ENCODE data around the gene STAMBP. TPM values are rescaled to one million over a fixed set of nuclear protein-coding genes. Genes with fewer than 3 reads are reported as not detected.

STAMBP gene
- polyA plus RNA-seq, 1 experiment = 48.4 TPM

DNA sequence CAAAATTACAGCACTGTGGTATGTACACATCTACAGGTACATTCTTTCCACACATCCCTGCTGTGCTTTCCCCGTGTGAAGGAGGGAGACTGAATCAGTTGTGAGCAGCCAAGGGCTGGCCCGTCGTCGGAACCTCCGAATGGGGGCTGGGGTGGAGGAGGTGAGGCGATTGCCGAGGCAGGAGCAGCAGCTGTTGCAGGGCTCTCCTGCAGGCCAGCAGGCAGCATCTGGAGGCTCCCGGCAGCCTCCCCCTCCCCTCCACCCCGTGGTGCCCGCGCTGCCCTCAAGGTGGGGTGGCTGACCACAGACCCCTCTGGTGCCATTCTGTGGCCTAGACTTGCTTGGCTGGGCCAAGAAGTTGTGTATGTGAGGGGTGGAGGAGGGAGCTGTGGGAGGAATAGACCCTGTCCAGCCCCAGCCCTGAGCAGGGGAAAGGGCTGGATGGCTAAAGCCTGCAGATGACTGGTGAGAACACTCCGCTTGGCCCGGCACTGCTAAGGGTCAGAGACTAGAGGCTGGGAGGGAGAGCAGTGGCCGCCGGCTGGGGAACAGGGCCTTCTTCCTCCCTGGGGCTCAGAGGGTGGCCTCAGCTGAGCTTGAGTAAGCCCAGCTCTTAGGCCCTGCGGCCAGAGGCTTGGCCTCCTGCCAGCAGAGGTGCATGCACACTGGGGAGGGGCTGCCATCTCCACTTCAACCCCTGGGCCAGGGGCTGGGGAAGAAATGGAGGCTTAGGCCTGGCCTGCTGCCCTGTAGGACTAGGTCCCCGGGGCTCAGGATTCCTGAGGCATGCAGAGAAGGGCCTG, 7.6 kb downstream of the STAMBP start:
- H3K27me3 ChIP-seq (ENCODE audit: control insufficient read depth, insufficient read depth, low read length) = no peaks in the 10 kb centered on the region
- peaks cover 3% of the 10 kb centered on the region for H3K36me3 ChIP-seq (ENCODE audit: control insufficient read depth, insufficient read depth, low read length)

DNA sequence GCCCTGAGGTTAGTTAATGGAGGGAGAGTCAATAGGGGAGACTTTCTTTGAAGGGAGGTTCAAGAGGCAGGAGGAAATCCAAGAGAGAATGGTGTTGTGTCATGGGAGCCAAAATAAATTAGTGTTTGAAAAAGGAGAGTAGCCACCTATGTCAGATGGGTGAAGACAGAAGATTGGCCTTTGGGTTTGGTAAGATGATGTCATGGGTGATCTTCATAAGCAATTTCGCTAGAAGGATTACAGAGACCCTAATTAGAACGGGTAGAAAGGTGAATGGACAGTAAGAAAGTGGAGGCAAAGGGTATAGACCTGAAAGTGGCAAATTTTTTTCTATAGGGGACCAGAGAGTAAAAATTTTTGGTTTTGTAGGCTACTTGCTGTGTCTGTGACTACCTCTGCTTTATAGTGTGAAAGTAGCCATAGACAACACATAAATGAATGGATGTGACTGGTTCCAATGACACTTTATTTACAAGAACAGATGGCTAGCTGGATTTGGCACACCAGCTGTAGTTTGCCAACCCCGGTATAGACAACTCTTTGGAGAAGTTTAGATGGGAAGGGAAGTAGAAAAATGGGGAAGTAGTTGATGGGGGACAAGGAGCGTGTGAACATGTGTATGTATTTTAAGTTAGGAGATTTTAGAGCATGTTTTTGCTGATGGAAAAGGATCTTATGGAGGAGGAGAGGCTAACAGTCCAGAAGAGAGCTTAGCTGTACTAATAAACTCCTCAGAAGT, 9.3 kb downstream of the STAMBP start:
- TF ChIP-seq, protein P1, sequence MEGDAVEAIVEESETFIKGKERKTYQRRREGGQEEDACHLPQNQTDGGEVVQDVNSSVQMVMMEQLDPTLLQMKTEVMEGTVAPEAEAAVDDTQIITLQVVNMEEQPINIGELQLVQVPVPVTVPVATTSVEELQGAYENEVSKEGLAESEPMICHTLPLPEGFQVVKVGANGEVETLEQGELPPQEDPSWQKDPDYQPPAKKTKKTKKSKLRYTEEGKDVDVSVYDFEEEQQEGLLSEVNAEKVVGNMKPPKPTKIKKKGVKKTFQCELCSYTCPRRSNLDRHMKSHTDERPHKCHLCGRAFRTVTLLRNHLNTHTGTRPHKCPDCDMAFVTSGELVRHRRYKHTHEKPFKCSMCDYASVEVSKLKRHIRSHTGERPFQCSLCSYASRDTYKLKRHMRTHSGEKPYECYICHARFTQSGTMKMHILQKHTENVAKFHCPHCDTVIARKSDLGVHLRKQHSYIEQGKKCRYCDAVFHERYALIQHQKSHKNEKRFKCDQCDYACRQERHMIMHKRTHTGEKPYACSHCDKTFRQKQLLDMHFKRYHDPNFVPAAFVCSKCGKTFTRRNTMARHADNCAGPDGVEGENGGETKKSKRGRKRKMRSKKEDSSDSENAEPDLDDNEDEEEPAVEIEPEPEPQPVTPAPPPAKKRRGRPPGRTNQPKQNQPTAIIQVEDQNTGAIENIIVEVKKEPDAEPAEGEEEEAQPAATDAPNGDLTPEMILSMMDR (IDR thresholded peaks at IDR 0.05; ENCODE audit: insufficient read depth, low read depth, low read length) = no peak
- ChIA-PET POLR2A (no interaction called here), CTCF (interaction anchor here (1.0 to 2.4 kb wide), 4 partner anchors 9 to 149 kb away, joined by 3 to 15 read pairs (median 4); no protein-coding TSS in a partner anchor)
- peaks cover 3% of the 10 kb centered on the region for H3K36me3 ChIP-seq (ENCODE audit: control insufficient read depth, insufficient read depth, low read length)
- no peak overlapping the region for H3K4me3 ChIP-seq (ENCODE audit: low read depth, low read length)
- H3K27me3 ChIP-seq (ENCODE audit: control insufficient read depth, insufficient read depth, low read length) = no peaks in the 10 kb centered on the region
- no peak for DNase-seq (ENCODE audit: low read depth)

More for the DNA sequence above, 7.6 kb downstream of the STAMBP start:
- POLR2A ChIA-PET = no interaction called here
- H3K4me3 ChIP-seq (ENCODE audit: low read depth, low read length) = no peak overlapping the region
- no peak for DNase-seq (ENCODE audit: low read depth)
- TF ChIP-seq, protein P1 (IDR thresholded peaks at IDR 0.05; ENCODE audit: insufficient read depth, low read depth, low read length) = no peak
- CTCF ChIA-PET = no interaction called here

DNA sequence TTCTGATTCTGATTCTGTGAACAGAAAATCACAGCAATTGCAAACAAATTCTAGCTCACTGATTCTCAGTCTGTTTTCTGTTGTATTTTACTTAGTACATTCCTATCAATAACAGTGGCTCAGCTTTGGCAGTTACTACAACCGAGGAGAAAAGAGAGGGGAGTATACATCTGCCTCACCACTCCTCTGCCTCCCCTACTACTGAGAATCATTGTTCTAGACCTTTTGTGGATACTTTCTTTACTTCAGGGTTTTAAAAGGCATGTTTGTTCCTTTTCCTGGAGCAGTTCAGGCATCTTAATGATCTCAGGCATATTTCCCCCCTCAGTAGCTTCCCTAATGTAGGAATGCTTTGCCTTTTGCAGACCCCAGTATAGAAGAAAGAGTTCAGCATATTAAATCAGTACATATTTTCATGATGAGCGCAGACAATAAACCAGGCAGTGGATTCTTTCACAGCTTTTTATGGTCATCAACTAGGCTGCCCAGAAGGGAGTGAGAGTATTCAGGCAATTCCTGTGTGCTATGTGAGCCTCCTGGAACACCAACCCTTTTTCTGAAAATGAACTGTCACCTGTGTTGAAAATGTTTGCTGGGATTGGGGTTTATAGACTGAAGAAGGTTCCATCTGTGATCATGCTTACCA, 10.3 kb downstream of the STAMBP start:
- TF ChIP-seq, protein P1 (IDR thresholded peaks at IDR 0.05; ENCODE audit: insufficient read depth, low read depth, low read length) = no peak
- DNase-seq (ENCODE audit: low read depth) = no peak
- POLR2A ChIA-PET = no interaction called here

DNA sequence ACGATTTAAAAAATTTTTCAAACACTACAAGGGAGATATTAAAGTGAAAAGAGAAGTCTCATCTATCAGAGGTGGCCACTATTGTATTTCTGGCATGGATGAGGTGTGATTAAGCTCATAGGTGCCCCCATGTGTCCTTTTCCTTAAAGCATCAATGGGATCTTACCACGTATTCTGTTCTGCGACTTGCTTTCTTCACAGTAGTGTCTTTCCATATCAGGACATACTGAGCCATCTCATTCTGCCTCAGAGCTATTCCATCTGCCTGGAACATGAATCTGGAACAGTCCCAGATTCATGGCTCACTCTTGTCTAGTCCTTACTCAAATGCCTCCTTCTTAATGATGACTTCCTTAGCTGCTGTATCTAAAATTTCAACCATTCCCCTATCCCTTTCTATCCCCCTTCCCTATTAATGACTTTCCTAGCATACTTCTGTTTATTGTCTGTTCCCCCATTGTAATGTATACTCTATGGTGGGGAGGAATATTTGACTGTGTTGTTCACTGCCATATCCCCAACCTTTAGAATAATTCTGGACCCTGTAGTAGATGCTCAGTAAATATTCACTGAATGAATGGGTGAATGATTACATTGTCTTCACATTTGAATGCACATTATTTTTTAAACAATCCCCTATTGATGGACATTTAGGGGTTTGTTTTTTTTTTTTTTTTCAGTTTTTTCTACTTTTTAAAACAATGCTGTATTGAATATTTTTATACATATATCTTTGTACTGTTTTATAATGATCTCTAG, 11.1 kb downstream of the STAMBP start:
- POLR2A ChIA-PET = no interaction called here
- CTCF ChIA-PET = interaction anchor here (0.7 to 2.4 kb wide), 4 partner anchors 13 to 286 kb away, joined by 3 to 15 read pairs (median 4); no protein-coding TSS in a partner anchor
- Histone ChIP-seq H3K36me3 (ENCODE audit: control insufficient read depth, insufficient read depth, low read length) (peaks cover 2% of the 10 kb centered on the region), H3K27me3 (ENCODE audit: control insufficient read depth, insufficient read depth, low read length) (no peaks in the 10 kb centered on the region), H3K4me3 (ENCODE audit: low read depth, low read length) (no peak overlapping the region)
- TF ChIP-seq, protein P1 (IDR thresholded peaks at IDR 0.05; ENCODE audit: insufficient read depth, low read depth, low read length) = no peak
- no peak for DNase-seq (ENCODE audit: low read depth)

More for the DNA sequence above, 10.3 kb downstream of the STAMBP start:
- Histone ChIP-seq H3K27me3 (ENCODE audit: control insufficient read depth, insufficient read depth, low read length) (no peaks in the 10 kb centered on the region), H3K4me3 (ENCODE audit: low read depth, low read length) (no peak overlapping the region), H3K36me3 (ENCODE audit: control insufficient read depth, insufficient read depth, low read length) (peaks cover 2% of the 10 kb centered on the region)
- CTCF ChIA-PET = interaction anchor here (1.0 to 2.4 kb wide), 5 partner anchors 8 to 265 kb away, joined by 3 to 15 read pairs (median 4); no protein-coding TSS in a partner anchor
